Fibroblast of upper back skin (primary cell): ENCODE data around the gene THSD4.

Experiments
- DNase-seq: peaks from one replicate; pipeline ENCODE4 v3.0.0-alpha.2; 2013

The THSD4 gene

GRCh38 chr15:71807125-71807629 is 691.9 kb downstream of the THSD4 start:
- peak; percentile 15 for DNase-seq

- DNase-seq, result peak; percentile 36
Observed at GRCh38 chr15:71807691-71808091, 692.4 kb downstream of the THSD4 start.

GRCh38 chr15:71808311-71809020 is 693.2 kb downstream of the THSD4 start:
- no peak for DNase-seq

DNA sequence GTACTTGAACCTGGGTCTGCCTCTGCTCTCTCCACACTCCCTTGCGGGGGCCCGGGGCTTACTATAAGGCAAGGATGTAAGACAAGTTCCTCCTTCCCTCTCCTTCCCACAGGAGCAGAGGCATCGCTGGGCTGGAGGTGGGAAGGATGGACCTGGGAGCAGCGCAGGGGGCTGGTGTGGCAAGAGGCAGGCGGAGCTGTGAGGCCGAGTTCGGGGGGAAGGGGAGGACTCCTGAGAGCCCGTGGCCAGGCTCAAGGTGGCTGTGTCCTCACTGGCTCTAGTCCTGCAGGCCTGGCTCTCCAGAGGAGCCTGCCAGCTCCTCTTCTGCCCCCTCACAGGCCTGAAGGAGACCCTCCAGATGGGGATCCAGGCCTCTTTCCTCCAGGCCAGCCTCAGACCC is 694.1 kb downstream of the THSD4 start:
- DNase-seq, result no peak

GRCh38 chr15:71810256-71811035 is 695.2 kb downstream of the THSD4 start, which contains the start of gene NR2E3:
Gene NR2E3 (plus strand): TSS chr15:71810554. CDS start chr15:71810744, 190 bp downstream.
- DNase-seq, result no peak

DNA sequence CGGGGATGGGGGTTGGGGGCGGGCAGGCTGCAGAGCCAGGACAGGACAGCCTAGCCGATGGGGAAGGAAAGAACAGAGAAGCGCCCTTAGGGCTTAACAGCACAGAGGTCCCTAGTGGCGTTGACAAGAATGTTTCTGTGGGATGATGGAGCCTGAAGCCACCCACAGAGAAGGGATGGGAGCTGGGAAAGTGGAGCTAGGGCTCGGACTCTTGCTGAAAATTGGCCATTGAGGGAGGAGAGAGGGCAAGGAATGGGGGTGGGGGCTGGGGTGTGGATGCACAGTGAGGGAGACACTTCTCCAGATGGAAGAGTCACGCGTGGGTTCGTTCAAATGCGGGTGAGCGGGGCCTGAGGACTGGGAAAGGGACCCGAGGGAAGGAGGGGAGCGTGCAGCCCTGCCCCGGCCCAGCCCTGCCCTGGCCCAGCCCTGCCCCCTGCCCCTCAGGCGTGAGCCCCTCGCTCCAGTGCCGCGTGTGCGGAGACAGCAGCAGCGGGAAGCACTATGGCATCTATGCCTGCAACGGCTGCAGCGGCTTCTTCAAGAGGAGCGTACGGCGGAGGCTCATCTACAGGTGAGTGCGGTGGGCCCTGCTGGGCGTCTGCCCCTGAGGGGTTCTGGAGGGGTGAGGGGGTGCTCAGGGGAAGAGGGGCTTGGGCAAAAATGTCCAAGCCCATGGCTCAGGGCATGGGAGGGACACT is 695.9 kb downstream of the THSD4 start:
- no peak for DNase-seq

DNA sequence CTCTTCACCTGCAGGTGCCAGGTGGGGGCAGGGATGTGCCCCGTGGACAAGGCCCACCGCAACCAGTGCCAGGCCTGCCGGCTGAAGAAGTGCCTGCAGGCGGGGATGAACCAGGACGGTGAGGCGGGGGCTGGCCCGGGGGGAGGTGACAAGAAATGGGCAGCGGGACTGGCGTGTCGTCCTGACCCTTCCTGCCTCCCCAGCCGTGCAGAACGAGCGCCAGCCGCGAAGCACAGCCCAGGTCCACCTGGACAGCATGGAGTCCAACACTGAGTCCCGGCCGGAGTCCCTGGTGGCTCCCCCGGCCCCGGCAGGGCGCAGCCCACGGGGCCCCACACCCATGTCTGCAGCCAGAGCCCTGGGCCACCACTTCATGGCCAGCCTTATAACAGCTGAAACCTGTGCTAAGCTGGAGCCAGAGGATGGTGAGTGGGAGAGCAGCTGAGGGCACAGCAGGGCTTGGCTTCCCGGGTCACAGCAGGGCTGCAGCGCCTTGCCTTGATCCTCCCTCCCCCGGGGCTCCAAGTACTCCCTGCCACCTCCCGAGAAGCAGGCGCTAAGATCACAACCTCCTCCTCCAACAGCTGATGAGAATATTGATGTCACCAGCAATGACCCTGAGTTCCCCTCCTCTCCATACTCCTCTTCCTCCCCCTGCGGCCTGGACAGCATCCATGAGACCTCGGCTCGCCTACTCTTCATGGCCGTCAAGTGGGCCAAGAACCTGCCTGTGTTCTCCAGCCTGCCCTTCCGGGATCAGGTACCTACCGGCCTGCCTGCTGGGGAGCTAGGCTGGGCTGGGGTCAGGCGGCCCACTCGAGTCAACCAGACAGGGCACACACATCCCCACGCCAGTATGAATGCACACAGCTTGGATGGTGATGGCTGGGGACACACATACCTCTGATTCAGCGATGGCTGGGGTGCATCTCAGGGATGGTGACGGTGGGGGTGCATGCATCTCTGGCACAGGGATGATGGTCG is 696.8 kb downstream of the THSD4 start:
- no peak for DNase-seq

- no peak for DNase-seq
Observed at GRCh38 chr15:71812966-71813722, 697.9 kb downstream of the THSD4 start.

DNA sequence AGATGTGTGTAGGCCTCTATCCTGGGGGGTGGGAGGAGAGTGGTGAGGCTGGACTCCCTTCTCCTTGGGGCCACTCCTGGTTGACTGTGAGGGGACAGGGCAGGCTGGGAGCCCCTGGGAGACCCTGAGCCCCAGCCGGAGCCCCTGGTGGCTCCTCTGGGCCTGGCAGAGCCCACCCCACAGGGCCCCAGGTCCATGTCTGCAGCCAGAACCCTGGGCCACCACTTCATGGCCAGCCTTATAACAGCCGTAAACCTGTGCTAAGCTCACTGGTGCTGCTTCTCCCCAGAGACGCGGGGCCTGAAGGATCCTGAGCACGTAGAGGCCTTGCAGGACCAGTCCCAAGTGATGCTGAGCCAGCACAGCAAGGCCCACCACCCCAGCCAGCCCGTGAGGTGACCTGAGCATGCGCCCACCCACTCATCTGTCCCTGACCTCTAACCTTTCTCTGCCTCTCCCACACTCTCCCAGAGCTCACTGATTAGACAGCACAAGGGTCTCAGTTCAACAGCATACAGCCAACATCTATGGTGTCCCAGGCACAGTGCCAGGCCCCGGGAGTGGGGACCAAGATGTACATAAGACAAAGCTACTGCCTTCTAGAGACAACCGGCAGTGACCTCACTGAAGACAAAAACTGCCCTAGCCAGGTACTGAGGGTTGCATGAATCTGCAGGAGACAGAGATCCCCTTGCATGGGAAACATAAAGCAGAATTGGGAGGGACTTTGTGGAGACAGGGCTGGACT is 698.6 kb downstream of the THSD4 start:
- no peak for DNase-seq

GRCh38 chr15:71815301-71815700 is 700.0 kb downstream of the THSD4 start:
- no peak for DNase-seq

GRCh38 chr15:71817351-71817750 is 702.1 kb downstream of the THSD4 start:
- no peak for DNase-seq

DNA sequence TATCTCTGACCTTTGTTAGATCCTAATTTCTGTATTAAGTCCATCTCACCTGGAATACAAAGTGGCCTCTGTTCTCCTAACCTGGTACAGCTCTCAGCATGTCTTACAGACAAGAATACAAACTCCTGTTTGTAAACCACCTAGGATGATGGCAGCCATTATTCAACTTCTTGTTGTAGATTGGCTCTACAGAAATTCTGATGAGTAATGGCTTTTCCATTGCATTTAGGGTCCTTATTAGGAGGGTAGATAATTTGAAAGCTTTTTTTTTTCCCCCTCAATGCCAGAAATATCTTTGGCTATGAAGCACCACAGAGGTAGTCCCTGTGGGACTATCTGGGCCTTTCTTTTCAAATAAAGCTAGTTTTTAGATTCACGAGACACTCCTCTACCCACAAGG is 704.9 kb downstream of the THSD4 start:
- DNase-seq, result no peak

DNA sequence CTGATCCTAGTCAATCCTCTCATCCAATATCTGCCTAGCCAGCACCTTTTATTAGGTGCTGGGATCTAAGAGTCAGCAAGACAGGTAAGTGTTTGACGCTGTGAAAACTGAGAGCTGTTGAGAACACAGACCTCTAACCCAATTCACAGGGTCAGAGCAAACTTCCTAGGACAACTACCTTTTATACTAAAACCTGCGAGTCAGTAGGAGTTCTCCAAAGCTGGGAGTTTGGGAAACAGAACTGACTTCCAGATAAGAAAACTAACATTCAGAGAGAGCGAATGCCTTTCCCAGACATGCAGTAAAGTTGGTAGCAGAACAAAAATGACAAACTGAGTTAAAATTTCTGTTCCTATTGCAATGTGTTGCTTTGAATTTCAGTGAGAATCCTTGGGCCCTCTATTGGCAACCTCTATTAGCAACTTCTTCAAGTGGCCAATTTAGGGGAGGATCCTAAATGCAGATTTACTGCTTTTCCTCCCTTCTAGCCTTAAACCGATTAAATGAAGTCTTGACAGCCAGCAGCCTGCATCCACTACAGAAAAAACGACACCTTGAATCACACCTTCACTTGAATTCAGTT is 706.4 kb downstream of the THSD4 start:
- no peak for DNase-seq

DNA sequence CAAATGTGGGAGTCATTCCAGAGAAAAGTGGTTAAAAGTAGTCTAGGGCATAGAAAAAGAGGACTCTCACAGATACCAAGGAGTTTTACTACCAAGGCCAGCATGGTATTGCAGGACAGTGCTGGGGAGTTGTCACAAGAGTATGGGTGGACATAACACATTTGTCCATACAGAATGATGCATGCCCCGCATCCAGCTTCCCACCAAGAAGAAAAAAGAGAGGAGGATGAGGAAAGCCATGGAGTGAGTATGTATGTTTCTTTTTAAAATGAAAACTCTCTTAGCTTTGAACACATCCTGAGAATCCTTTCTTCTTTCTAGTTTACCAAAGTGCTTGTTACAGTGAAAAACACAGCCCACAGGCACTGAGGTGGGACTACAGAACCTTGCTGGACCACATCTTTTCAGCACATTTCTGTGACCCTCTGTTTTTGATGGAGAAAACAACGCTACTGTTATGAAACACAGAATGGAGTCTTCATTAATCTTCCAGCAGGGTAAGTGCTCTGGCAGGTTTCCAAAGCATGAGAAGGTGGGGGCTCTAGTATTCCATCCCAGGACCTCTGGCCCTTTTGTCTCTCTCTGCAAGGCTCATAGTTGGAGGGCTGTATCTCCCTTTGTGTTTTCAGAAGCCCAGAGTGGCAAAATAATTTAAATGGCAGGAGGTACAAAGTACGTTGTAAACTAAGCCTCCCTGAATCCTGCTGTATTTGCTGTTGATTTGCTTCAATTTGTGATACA is 707.8 kb downstream of the THSD4 start:
- DNase-seq, result no peak

DNA sequence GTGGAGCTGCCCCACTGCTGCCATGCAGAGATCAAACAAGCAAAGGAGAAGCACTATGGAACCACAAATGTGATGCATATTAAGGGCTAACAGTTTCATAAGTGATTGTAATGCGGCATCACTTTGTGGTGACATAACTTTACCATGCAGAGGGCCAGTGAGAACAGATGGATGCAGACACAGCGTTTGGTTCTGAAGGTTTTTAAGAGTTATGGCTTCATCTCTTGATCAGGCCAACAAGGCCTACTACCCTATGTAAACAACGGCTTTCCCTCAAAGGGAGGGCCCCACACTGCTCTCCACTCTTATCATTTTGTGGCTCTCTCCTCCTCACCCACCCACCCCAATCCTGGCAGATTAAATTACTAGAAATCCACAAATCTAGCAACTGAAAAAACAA is 708.5 kb downstream of the THSD4 start:
- no peak for DNase-seq

DNA sequence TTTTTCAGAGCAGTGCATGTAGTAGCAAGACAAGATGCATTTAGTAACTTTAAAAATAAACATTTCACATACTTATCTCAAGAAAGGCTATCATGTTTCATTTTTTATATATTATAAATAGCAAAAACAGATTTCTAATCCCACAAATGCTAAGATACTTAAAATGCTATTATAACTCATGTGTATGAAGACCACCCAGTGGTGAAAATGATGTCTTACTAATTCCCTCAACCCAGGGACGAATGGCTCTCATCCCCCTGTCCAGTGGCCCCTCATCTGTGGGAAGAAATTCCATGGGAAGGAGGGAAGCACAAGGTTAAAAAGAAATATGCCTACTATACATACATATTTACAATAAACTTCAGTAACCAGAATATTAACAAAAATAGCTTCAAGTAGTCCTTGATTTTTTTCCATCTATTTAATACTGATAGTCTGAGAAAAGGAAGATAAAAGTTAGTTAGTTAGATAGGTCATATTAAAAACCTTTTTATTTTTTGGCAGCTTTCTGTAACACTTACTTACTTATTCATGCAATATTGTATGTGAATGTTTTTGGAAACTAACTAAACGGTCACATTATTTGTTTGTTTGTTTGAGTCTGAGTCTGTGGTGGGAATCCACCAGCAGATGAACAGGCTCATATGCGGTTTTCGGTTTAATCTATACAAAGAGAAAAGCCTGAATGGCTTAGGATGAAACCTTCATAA is 709.9 kb downstream of the THSD4 start:
- DNase-seq, result no peak

DNA sequence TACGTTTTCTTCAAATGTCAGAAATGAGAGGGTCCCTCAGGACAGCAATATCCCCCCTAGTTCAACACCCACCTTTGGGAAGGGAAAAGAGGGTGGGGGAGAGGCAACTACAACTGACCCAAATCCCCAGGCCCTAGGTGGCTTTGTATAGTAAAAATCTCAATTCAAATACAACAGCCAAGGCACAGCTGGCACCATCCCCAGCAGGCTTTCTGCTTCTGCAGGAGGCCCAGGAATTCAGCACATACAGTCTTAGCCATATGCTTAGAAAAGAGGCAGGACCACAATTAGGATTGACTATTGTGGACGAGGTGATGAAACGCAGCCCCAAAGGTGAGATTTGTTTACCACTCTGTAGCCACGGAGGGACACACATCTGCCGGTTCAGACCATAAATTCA is 710.9 kb downstream of the THSD4 start:
- DNase-seq, result no peak

- DNase-seq, result no peak
Observed at GRCh38 chr15:71830981-71831380, 715.7 kb downstream of the THSD4 start.
